ENCODE data around the gene PEX12.

Gene PEX12

GRCh38 chr17:35587074-35587961 lies 8.9 kb upstream of the PEX12 start, which contains the start of gene AP2B1 (continued):
- no peak for TF ChIP-seq ZNF274 (IDR thresholded peaks at IDR 0.05; ENCODE audit: low read length)
- TF ChIP-seq ZNF274 (tag by site-specific recombination; IDR thresholded peaks at IDR 0.05; ENCODE audit: borderline replicate concordance), result no peak
- peak; percentile 90 for TF ChIP-seq INSM2 (tag by site-specific recombination; IDR thresholded peaks at IDR 0.05)
- TF ChIP-seq GLI2 (tag by site-specific recombination; IDR thresholded peaks at IDR 0.05; ENCODE audit: borderline replicate concordance, low read depth), result no peak
- TF ChIP-seq ZNF335 (tag by site-specific recombination; conservative IDR thresholded peaks at IDR 0.05), result peak; percentile 98
- TF ChIP-seq KLF7 (tag by site-specific recombination; IDR thresholded peaks at IDR 0.05; ENCODE audit: borderline replicate concordance), result peak; percentile 96
- TF ChIP-seq SCRT2 (tag by site-specific recombination; IDR thresholded peaks at IDR 0.05), result peak; percentile 19; the same call in 1 of the 2 replicates
- TF ChIP-seq ZNF580 (tag by site-specific recombination; IDR thresholded peaks at IDR 0.05), result peak; percentile 95
- TF ChIP-seq ZFP69B (tag by site-specific recombination; IDR thresholded peaks at IDR 0.05), result peak; percentile 61; the same call in 1 of the 2 replicates
- TF ChIP-seq, protein P1, sequence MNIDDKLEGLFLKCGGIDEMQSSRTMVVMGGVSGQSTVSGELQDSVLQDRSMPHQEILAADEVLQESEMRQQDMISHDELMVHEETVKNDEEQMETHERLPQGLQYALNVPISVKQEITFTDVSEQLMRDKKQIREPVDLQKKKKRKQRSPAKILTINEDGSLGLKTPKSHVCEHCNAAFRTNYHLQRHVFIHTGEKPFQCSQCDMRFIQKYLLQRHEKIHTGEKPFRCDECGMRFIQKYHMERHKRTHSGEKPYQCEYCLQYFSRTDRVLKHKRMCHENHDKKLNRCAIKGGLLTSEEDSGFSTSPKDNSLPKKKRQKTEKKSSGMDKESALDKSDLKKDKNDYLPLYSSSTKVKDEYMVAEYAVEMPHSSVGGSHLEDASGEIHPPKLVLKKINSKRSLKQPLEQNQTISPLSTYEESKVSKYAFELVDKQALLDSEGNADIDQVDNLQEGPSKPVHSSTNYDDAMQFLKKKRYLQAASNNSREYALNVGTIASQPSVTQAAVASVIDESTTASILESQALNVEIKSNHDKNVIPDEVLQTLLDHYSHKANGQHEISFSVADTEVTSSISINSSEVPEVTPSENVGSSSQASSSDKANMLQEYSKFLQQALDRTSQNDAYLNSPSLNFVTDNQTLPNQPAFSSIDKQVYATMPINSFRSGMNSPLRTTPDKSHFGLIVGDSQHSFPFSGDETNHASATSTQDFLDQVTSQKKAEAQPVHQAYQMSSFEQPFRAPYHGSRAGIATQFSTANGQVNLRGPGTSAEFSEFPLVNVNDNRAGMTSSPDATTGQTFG (tag by site-specific recombination; IDR thresholded peaks at IDR 0.05; ENCODE audit: borderline replicate concordance), result no peak
- peak; percentile 94 for TF ChIP-seq KLF17 (tag by site-specific recombination; IDR thresholded peaks at IDR 0.05)
- TF ChIP-seq ZNF184 (tag by site-specific recombination; IDR thresholded peaks at IDR 0.05), result 0 out of 2 replicates have a peak, but pooled peaks have one; percentile 58
- no peak for TF ChIP-seq ZNF510 (tag by site-specific recombination; IDR thresholded peaks at IDR 0.05; ENCODE audit: insufficient replicate concordance)
- peak; percentile 76 for TF ChIP-seq KLF9 (tag by site-specific recombination; IDR thresholded peaks at IDR 0.05; ENCODE audit: low read depth)
- peak; percentile 92 for TF ChIP-seq KLF16 (tag by site-specific recombination; IDR thresholded peaks at IDR 0.05)
- TF ChIP-seq, protein P2, sequence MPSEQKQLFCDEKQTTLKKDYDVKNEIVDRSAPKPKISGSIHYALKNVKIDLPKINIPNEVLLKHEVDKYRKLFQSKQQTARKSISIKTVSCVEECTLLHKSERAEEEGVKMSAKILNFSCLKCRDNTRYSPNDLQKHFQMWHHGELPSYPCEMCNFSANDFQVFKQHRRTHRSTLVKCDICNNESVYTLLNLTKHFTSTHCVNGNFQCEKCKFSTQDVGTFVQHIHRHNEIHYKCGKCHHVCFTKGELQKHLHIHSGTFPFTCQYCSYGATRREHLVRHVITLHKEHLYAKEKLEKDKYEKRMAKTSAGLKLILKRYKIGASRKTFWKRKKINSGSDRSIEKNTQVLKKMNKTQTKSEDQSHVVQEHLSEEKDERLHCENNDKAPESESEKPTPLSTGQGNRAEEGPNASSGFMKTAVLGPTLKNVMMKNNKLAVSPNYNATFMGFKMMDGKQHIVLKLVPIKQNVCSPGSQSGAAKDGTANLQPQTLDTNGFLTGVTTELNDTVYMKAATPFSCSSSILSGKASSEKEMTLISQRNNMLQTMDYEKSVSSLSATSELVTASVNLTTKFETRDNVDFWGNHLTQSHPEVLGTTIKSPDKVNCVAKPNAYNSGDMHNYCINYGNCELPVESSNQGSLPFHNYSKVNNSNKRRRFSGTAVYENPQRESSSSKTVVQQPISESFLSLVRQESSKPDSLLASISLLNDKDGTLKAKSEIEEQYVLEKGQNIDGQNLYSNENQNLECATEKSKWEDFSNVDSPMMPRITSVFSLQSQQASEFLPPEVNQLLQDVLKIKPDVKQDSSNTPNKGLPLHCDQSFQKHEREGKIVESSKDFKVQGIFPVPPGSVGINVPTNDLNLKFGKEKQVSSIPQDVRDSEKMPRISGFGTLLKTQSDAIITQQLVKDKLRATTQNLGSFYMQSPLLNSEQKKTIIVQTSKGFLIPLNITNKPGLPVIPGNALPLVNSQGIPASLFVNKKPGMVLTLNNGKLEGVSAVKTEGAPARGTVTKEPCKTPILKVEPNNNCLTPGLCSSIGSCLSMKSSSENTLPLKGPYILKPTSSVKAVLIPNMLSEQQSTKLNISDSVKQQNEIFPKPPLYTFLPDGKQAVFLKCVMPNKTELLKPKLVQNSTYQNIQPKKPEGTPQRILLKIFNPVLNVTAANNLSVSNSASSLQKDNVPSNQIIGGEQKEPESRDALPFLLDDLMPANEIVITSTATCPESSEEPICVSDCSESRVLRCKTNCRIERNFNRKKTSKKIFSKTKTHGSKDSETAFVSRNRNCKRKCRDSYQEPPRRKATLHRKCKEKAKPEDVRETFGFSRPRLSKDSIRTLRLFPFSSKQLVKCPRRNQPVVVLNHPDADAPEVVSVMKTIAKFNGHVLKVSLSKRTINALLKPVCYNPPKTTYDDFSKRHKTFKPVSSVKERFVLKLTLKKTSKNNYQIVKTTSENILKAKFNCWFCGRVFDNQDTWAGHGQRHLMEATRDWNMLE (tag by site-specific recombination; conservative IDR thresholded peaks at IDR 0.05; ENCODE audit: low read depth), result peak; percentile 66
- TF ChIP-seq KLF8 (tag by site-specific recombination; IDR thresholded peaks at IDR 0.05), result peak; percentile 98
- no peak for TF ChIP-seq ZNF48 (tag by site-specific recombination; IDR thresholded peaks at IDR 0.05)
- TF ChIP-seq ZBTB6 (tag by site-specific recombination; IDR thresholded peaks at IDR 0.05), result peak; percentile 22; the same call in 1 of the 2 replicates
- no peak for TF ChIP-seq ZNF140 (tag by site-specific recombination; IDR thresholded peaks at IDR 0.05)
- peak; percentile 83 for TF ChIP-seq ZNF366 (tag by site-specific recombination; conservative IDR thresholded peaks at IDR 0.05)
- peak; percentile 64; the same call in 1 of the 2 replicates for TF ChIP-seq PBX3 (CRISPR knock-in tag; IDR thresholded peaks at IDR 0.05)
- TF ChIP-seq IKZF3 (tag by site-specific recombination; IDR thresholded peaks at IDR 0.05), result peak; percentile 68
- no peak for TF ChIP-seq ZNF791 (tag by site-specific recombination; IDR thresholded peaks at IDR 0.05)
- TF ChIP-seq ZNF2 (tag by site-specific recombination; IDR thresholded peaks at IDR 0.05), result peak; percentile 83
- no peak for TF ChIP-seq ZNF596 (tag by site-specific recombination; IDR thresholded peaks at IDR 0.05)
